Stimulated activated CD8-positive, alpha-beta memory T cell treated with anti-CD3 and anti-CD28 coated beads, Interleukin-12 subunit alpha, Interleukin-12 subunit beta, amount 100 ng/mL, for 1 hour (primary cell): ENCODE results near the gene CERS1.

ENCODE experiments used
- DNase-seq: peaks from one replicate; pipeline ENCODE4 v3.0.0-alpha.2; 2020; ENCODE audit warnings: low read depth

The CERS1 gene

DNA sequence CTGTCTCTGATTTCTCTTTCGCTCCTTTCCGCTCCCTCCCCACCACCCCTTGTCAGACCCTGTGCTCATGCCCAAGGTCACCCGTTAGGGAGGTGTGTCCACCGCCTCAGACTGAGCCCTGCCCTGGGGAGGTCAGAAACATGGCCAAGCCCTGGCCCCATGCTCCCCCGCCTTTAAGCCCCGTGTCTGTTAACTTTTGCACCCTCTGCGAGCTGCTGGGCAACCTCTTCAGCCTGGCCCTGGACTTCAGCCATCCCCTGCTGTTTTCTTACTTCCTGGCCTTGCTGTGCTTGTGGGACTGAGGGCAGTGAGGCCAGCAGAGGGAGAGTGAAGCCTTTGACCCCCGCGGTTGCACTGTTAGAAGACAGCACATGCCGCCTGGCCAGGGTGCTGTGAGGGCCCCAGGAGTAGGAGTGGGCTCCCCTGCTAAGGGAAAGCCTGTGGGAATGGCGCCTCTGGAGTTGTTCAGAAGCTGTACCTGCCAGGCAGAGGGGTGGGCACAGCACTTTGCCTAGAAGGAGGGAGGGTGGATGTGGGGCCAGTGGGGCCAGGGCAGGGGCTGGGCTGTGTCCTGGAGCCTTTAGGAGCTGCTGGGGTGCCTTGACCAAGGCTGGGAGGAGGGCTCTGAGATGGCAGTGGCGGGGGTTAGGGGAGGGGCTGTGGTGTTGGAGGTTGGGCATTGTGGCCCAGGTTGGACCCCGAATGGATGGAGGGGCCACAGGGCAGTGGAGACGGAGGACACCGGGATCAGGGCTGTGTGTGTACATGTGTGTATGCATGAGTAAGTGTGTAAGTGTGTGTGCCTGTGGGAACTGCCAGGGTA, 56.3 kb downstream of the CERS1 start:
- DNase-seq = no peak

DNA sequence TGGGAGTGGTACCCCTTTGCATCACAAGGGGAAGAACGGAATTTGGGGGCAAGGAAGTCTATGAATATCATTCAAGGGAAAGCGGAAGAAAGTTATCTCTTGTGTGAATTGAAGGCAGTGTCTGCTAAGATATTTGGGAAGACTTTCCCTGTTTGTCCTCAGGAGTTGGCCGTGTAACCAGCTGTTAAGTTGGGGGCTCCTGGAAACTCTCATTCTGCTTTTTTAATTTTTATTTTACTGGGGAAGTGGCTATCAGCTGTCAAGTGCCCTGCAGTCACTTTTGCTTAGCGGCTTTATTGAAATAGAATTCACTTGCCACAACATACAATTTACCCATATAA, 61.3 kb downstream of the CERS1 start:
- DNase-seq = no peak

DNA sequence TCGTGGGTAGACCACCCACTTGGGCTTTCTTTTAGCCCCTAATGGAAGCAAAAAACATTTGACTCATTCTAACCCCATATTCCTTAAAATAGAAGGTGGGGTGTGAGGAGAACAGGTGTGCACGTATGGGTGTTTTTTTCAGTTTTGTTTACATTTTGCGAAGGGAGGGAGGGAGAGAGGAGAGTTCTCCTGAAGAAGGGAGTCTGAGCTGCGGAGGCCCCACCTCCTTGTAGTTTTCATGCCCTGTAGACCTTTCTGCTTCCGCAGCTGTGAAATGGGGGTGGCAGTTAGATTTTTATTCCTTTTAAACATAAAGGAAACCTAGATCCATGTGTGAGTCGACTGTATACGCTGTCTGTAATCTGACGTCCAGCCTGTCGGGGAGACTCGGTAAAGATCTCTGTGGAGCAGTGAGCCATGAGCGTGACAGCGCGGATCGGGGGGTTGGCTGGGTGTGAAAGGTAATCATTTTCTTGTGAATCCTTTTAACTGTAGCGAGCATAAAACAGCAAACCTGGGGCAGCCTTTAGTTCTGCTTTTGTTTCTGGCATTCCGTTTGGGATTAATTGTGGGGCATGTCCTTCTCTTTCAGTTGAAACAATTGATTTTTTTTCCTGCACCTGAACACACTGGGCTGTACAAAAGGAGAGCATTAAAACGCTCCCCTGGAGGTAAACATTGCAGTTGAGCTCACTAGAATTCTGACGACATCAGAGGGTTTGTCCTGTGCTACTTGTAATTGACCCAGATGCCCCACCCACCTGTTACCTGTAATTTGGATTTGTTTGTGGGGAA, 61.9 kb downstream of the CERS1 start:
- DNase-seq = no peak

DNA sequence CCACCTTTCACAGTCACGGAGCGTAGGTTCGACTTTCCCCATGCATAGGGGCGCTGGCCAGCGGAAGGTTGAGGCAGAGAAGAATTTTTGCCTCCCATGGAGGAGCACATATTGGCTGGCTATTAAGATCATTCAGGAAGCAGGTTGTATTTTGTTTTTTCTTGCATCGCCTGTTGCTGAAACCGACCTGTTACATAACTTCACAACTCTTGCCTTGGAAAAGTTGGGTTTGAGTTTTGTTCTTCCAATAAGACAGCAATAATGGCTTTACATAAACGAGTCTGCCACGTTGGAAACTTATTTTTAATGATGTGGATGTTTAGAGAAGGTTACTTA, 62.8 kb downstream of the CERS1 start:
- no peak for DNase-seq

DNA sequence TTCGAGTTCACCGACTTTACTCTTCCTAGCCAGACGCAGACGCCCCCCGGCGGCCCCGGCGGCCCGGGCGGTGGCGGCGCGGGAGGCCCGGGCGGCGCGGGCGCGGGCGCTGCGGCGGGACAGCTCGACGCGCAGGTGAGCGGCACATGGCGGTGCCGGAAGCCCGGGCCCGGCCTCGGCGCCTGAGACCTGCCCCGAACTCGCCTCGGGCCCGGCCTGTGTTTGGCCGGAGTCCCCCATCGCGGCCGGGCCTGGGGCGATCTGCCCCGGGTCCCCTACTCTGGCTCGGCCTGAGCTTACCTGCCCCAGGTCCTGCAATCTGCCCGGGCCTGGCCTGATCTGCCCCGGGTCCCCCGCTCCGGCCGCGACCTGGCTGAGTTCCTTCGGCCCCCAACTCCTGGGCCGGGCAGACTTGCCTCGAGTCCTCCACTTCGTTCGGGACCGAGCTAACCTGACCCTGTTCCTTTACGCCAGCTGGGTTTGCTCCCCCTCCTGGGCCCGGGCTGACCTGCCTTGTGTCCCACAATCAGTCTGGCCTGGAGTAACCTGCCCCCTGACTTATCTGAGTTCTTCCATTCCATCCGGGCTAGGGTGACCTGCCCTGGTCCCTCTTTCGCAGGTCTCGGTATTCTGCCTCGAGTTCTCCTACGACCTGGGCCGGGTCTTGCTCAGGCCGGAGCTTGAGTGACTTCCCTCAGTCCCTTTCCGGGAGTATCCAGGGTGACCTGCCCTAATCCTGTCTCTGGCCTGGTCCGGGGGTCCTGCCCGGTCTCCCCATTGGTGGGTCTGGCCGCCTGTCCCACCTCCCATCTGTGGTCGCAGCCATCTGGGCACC, 63.4 kb downstream of the CERS1 start:
- no peak for DNase-seq

DNA sequence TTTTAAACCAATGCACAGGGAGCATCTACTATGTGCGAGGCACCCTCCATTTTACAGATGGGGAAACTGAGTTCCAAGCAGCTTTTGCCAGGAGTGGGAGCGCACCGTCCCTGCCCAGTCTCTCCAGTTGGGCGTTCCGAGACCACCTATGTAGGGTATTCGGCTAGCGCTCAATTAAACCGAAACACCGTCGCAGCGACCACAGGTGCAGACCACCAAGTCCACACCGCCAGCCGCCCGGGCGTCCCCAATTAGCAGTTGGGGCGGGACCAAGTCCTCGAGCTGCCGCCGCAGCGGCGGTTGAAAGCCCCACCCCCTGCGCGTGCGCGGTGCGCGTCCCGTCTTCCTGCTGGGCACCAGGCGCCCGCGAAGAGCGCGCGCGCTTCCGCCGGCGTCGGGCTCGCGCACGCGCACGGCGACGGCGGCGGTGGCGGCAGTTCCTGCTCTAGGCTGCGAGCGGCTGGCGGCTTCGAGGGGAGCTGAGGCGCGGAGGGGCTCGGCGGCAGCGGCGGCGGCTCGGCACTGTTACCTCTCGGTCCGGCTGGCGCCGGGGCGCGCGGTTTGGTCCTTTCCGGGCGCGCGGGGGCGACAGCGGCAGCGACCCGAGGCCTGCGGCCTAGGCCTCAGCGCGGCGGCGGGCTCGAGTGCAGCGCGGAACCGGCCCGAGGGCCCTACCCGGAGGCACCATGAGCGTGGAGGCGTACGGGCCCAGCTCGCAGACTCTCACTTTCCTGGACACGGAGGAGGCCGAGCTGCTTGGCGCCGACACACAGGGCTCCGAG, 64.2 kb downstream of the CERS1 start, which contains the start of gene UPF1:
Gene UPF1 (plus strand): TSS at position 436 of the 782 bp plus-strand sequence. CDS start 251 bp downstream, at position 687.
- DNase-seq = peak; percentile 93

DNA sequence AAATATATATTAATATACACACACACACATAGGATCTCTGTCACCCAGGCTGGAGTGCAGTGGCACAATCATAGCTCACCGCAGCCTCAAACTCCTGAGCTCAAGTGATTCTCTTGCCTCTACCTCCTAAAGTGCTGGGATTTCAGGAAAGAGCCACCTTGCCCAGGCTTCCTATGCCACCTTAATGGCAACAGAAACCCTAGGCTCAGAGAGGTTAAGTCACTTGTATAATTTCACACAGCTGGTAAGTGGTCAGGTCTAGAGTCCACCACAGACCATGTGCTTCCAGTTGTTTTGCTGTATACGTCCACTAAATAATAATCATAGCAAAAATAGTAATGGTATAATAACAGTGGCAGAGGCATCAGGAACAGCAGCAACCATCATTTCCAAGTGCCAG, 65.5 kb downstream of the CERS1 start:
- DNase-seq = no peak

DNA sequence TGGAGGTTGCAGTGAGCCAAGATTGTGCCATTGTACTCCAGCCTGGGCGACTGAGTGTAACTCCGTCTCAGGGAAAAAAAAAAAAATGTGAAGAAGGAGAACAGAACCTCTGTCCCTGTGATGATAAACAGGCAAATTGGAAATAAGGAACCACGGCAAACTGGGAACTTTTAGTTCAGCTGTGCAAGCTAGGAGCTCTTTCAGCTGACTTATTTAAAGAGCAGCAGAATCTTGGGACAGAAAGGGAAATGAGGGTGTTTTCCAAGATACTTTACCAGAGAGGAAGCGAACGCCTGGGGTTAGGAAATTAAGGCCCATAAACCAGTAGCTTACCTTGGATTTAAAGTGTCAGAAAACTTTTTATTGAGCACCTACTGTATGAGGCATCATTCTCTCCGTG, 67.2 kb downstream of the CERS1 start:
- no peak for DNase-seq
